T-helper 2 cell treated with Interferon-gamma antibody and Interleukin-4, amounts not matched to agents 5 μg/mL and 100 μg/mL, for 36 hours (primary cell): ENCODE measurements around the gene SLC30A9.

Experiments used
- DNase-seq: peaks from one replicate; pipeline ENCODE4 v3.0.0; 2021; ENCODE audit warnings: low spot score
- H3K27ac Mint-ChIP-seq: one replicate; pipeline ENCODE4 v1.8.0; 2021; ENCODE audit warnings: mild to moderate bottlenecking, mixed read lengths
- H3K27me3 Mint-ChIP-seq: one replicate; pipeline ENCODE4 v1.8.0; 2021; ENCODE audit warnings: low read depth, mixed read lengths
- H3K36me3 Mint-ChIP-seq: one replicate; pipeline ENCODE4 v1.8.0; 2021; ENCODE audit warnings: low read depth, mixed read lengths
- H3K4me1 Mint-ChIP-seq: one replicate; pipeline ENCODE4 v1.8.0; 2021; ENCODE audit warnings: low read depth, mixed read lengths
- H3K4me3 Mint-ChIP-seq: one replicate; pipeline ENCODE4 v1.8.0; 2022; ENCODE audit warnings: mild to moderate bottlenecking, moderate library complexity, mixed read lengths
- H3K9me3 Mint-ChIP-seq: one replicate; pipeline ENCODE4 v1.8.0; 2021; ENCODE audit warnings: mixed read lengths

SLC30A9 gene

GRCh38 chr4:41990365-41991111 lies at the start of gene SLC30A9:
TSS of gene SLC30A9 (plus strand) at chr4:41990530. CDS start at chr4:41990652, 122 bp downstream.
- Mint-ChIP-seq H3K36me3 (peaks cover 7% of the 10 kb centered on the region), H3K4me1 (peaks cover 31% of the 10 kb centered on the region), H3K27me3 (no peaks in the 10 kb centered on the region), H3K4me3 (peak within 1 kb of the TSS; percentile 99), H3K9me3 (no peaks in the 10 kb centered on the region), H3K27ac (peak within 1 kb of the TSS; percentile 91)
- peak; percentile 91 for DNase-seq

GRCh38 chr4:41940834-41941233 lies 49.5 kb upstream of the SLC30A9 start:
- DNase-seq: no peak
- Mint-ChIP-seq H3K27ac (no peak overlapping the region), H3K4me3 (no peak overlapping the region), H3K9me3 (no peaks in the 10 kb centered on the region), H3K36me3 (peaks cover 39% of the 10 kb centered on the region), H3K4me1 (peaks cover 29% of the 10 kb centered on the region), H3K27me3 (no peaks in the 10 kb centered on the region)

DNA sequence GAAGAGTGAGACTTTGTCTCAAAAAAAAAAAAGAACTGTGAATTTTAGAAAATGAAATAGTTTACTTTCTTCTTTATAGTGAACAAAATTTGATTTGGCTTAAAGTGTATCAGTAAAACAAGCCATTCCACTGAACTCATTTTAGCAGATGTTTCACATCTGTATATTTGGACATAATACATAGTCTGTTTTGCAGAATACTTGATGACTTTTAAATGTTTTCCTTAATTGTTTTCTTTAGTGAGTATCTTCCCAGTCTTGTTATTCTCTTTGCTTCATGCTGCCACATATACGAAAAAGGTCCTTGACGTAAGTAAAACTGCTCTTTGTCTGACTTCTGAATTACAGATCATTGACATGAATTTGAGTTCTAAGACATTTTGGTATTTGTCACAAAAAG lies 46.8 kb upstream of the SLC30A9 start:
- Mint-ChIP-seq H3K9me3 (no peaks in the 10 kb centered on the region), H3K36me3 (peaks cover 38% of the 10 kb centered on the region)

DNA sequence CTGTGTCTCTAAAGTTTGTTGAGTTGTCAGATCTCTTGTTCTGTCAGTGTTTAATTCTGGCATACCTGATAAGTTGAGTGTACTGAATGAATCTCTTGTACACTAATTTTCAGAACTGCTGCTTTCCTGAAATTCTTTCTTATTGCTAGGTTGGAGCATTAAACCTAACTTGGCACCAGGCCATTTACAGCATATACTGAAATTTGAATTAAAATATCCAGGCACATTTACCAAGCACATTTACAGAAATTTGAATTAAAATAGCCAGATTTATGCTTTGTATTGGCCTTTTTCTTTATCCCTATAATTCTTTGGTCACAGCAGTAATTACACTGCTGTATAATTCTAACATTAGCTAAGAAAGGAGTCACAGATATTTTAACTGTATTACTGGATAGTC lies 46.2 kb upstream of the SLC30A9 start:
- no peaks in the 10 kb centered on the region for H3K9me3 Mint-ChIP-seq
- peaks cover 8% of the 10 kb centered on the region for H3K4me1 Mint-ChIP-seq
- H3K4me3 Mint-ChIP-seq: no peak overlapping the region
- no peak for DNase-seq
- H3K27me3 Mint-ChIP-seq: no peaks in the 10 kb centered on the region
- peaks cover 38% of the 10 kb centered on the region for H3K36me3 Mint-ChIP-seq
- no peak overlapping the region for H3K27ac Mint-ChIP-seq

More for the DNA sequence above, 46.8 kb upstream of the SLC30A9 start:
- Mint-ChIP-seq H3K4me1 (peaks cover 12% of the 10 kb centered on the region), H3K4me3 (no peak overlapping the region), H3K27ac (no peak overlapping the region), H3K27me3 (no peaks in the 10 kb centered on the region)
- no peak for DNase-seq

- Mint-ChIP-seq H3K27ac (no peak overlapping the region), H3K9me3 (no peaks in the 10 kb centered on the region), H3K36me3 (peaks cover 53% of the 10 kb centered on the region)
Measured at GRCh38 chr4:41949531-41949930, 40.8 kb upstream of the SLC30A9 start.

GRCh38 chr4:41957634-41958033 lies 32.7 kb upstream of the SLC30A9 start:
- DNase-seq: no peak
- H3K9me3 Mint-ChIP-seq: no peaks in the 10 kb centered on the region
- no peaks in the 10 kb centered on the region for H3K4me1 Mint-ChIP-seq
- no peaks in the 10 kb centered on the region for H3K27me3 Mint-ChIP-seq
- no peak overlapping the region for H3K27ac Mint-ChIP-seq
- H3K4me3 Mint-ChIP-seq: no peak overlapping the region
- H3K36me3 Mint-ChIP-seq: peaks cover 13% of the 10 kb centered on the region

More at GRCh38 chr4:41949531-41949930, 40.8 kb upstream of the SLC30A9 start:
- Mint-ChIP-seq H3K4me1 (peaks cover 17% of the 10 kb centered on the region), H3K27me3 (no peaks in the 10 kb centered on the region), H3K4me3 (no peak overlapping the region)
- no peak for DNase-seq

DNA sequence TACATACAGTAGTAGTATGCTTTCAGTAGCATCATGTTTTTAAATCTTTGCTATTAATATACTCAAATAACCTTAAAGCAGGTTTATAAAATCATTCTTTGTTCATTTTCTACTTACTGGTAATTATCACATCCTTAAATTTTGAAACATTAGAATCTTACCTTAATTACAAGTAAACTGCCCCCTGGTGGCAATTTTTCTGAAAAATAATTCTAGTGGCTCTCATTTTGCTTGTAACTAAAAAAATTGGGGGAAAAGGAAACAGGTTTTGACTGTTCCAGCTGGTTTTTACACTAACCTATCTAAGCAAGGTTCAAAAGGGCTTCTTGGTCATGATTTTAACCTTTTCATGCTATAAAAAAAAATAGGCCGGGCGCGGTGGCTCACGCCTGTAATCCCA lies 27.2 kb upstream of the SLC30A9 start:
- H3K4me1 Mint-ChIP-seq: no peaks in the 10 kb centered on the region
- DNase-seq: no peak
- H3K36me3 Mint-ChIP-seq: no peaks in the 10 kb centered on the region
- H3K4me3 Mint-ChIP-seq: no peak overlapping the region
- H3K9me3 Mint-ChIP-seq: peaks cover under 1% of the 10 kb centered on the region
- H3K27ac Mint-ChIP-seq: no peak overlapping the region
- H3K27me3 Mint-ChIP-seq: no peaks in the 10 kb centered on the region

DNA sequence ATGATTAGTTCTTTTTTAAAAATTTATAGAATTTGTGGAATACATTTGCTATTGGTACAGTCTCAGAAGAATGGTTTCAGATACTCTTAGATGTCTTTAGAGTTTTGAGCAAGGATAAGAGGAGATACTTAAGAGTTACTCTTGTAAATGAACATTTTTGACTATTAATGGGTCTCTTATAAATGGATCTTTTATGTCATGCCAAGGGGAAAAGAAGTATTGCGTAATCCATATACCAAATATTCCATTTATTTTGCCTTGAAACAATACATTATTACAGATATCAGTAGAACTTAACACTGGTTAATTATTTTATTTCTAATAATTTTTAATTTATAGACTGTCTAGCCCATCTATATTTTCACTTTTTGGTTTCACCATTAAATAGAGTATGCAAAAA lies 25.9 kb upstream of the SLC30A9 start:
- Mint-ChIP-seq H3K36me3 (no peaks in the 10 kb centered on the region), H3K27me3 (no peaks in the 10 kb centered on the region), H3K4me3 (no peak overlapping the region), H3K27ac (no peak overlapping the region), H3K9me3 (peaks cover 4% of the 10 kb centered on the region), H3K4me1 (no peaks in the 10 kb centered on the region)
- DNase-seq: no peak

DNA sequence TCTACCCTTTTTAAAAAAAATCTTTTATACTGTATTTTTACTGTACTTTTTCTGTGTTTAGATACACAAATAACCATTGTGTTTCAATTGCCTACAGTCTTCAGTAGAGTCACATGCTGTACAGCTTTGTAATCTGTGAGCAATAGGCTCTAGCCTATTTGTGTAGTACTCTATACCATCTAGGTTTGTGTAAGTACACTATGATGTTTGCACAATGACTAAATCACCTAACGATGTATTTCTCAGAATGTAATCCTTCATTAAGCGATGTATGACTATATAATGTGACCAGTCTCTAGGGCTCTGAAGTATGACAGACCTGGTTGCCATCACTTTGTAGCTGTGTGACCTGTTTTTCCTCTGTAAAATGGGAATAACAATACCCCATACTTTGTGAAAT lies 22.9 kb upstream of the SLC30A9 start:
- no peak for DNase-seq
- H3K4me1 Mint-ChIP-seq: no peaks in the 10 kb centered on the region
- no peak overlapping the region for H3K27ac Mint-ChIP-seq
- no peaks in the 10 kb centered on the region for H3K27me3 Mint-ChIP-seq
- no peaks in the 10 kb centered on the region for H3K36me3 Mint-ChIP-seq
- H3K4me3 Mint-ChIP-seq: no peak overlapping the region
- peaks cover 4% of the 10 kb centered on the region for H3K9me3 Mint-ChIP-seq

GRCh38 chr4:41969671-41970070 lies 20.7 kb upstream of the SLC30A9 start:
- no peaks in the 10 kb centered on the region for H3K36me3 Mint-ChIP-seq
- DNase-seq: no peak
- H3K27me3 Mint-ChIP-seq: no peaks in the 10 kb centered on the region
- no peaks in the 10 kb centered on the region for H3K4me1 Mint-ChIP-seq
- no peak overlapping the region for H3K4me3 Mint-ChIP-seq
- H3K27ac Mint-ChIP-seq: no peak overlapping the region
- H3K9me3 Mint-ChIP-seq: peaks cover 4% of the 10 kb centered on the region

GRCh38 chr4:41975341-41975740 lies 15.0 kb upstream of the SLC30A9 start:
- Mint-ChIP-seq H3K27ac (no peak overlapping the region), H3K9me3 (no peaks in the 10 kb centered on the region), H3K4me1 (no peaks in the 10 kb centered on the region), H3K36me3 (no peaks in the 10 kb centered on the region), H3K27me3 (no peaks in the 10 kb centered on the region), H3K4me3 (no peak overlapping the region)
- no peak for DNase-seq

- Mint-ChIP-seq H3K4me1 (no peaks in the 10 kb centered on the region), H3K27ac (no peak overlapping the region), H3K9me3 (no peaks in the 10 kb centered on the region), H3K4me3 (no peak overlapping the region), H3K27me3 (no peaks in the 10 kb centered on the region), H3K36me3 (no peaks in the 10 kb centered on the region)
- no peak for DNase-seq
Measured at GRCh38 chr4:41976775-41977516, 13.4 kb upstream of the SLC30A9 start.

GRCh38 chr4:41977709-41978108 lies 12.6 kb upstream of the SLC30A9 start:
- no peak for DNase-seq
- Mint-ChIP-seq H3K4me3 (no peak overlapping the region), H3K27me3 (no peaks in the 10 kb centered on the region), H3K4me1 (no peaks in the 10 kb centered on the region), H3K9me3 (no peaks in the 10 kb centered on the region), H3K27ac (no peak overlapping the region), H3K36me3 (no peaks in the 10 kb centered on the region)

DNA sequence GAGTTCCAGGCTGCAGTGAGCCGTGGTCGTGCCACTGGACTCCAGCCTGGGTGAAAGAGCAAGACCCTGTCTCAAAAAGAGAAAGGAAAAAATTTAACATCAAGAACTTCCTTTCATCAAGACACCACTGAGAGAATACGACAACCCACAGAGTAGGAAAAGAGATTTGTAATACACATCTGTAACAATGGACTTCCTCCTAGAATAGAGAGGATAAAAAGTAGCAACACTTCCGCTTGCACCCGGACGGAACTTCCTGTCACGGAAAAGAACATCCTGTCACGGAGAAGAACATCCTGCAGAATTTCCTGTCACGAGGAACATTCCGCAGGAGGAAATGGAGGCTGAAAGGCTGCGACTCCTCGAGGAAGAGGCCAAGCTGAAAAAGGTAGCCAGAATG lies 8.9 kb upstream of the SLC30A9 start, which contains the start of gene DCAF4L1:
Gene DCAF4L1, plus strand, starts transcription at position 301 of the 400 bp plus-strand sequence. Its CDS starts 37 bp downstream, at position 338.
- DNase-seq: no peak
- Mint-ChIP-seq H3K4me1 (peaks cover 3% of the 10 kb centered on the region), H3K4me3 (no peak within 1 kb of the TSS), H3K9me3 (no peaks in the 10 kb centered on the region), H3K27ac (no peak within 1 kb of the TSS), H3K36me3 (no peaks in the 10 kb centered on the region), H3K27me3 (no peaks in the 10 kb centered on the region)
